GM19239 (cell line): ENCODE data around the gene CPNE7.
"Not testable (repeated sequence)": the region's sequence is repeated elsewhere in the genome, so short reads cannot be mapped to it uniquely, and the experiment has no call there.

Experiments
- DNase-seq: peaks from one replicate; pipeline ENCODE4 v3.0.0; 2011; ENCODE audit warnings: low spot score; ENCODE audit not compliant: insufficient read length
- FAIRE-seq: peaks from 2 replicates; lab custom pipeline; 2011; peaks lifted over from hg19 to GRCh38; lab: Jason Lieb, UNC

Gene CPNE7

DNA sequence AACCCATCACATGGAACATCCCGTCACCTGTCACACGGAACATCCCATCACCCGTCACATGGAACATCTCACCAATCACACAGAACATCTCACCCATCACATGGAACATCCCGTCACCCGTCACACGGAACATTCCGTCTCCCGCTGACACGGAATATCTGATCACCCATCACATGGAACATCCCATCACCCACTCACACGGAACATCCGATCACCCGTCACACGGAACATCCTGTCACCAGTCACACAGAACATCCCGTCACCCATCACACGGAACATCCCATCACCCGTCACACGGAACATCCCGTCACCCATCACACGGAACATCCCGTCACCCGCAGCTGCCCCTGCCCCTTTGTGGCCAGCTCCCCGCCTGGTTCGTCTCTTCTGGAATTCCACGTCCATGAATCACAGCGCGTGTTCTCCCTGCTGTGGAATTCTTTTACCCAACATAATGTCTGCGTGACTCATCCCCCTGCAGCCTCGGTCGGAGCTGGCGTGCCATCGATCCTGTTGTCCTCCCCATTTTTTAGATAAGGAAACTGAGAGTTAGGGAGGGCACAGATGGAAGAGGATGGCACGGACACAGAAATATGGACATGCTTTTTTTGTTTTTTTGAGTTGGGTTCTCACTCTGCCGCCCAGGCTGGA lies 5.6 kb downstream of the CPNE7 start:
- FAIRE-seq (no peak), DNase-seq (no peak)

DNA sequence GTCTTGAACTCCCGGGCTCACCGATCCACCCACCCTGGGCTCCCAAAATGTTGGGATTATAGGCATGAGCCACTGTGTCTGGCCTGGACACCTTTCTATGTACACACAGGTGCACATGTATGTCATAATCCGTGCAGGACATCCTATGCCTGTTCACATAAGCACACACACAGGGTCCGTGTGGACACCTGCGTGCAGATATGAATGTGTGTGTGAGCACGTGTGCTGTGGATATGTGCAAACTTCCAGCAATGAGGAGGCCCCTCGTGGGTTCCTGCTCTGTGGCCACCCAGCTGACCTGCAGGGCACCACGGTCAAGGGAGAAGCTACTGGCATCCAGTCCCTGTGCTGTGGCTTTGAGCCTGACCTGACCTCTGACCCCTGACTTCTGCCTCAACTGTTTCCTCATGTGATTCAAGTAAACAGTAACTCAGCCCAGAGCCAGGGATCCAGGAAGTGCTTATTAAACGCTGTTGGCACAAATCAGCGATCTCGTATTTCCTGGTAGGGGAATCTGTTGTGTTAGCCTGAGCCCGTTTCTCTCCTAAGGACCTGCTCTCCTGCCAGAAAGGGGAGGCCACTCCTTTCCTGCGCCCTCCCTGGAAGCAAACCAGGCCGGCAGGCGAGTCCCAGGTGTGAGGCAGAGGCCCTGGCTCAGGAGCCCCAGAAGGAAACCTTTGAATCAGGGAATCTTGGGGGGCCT lies 6.5 kb downstream of the CPNE7 start:
- DNase-seq (no peak), FAIRE-seq (no peak)

DNA sequence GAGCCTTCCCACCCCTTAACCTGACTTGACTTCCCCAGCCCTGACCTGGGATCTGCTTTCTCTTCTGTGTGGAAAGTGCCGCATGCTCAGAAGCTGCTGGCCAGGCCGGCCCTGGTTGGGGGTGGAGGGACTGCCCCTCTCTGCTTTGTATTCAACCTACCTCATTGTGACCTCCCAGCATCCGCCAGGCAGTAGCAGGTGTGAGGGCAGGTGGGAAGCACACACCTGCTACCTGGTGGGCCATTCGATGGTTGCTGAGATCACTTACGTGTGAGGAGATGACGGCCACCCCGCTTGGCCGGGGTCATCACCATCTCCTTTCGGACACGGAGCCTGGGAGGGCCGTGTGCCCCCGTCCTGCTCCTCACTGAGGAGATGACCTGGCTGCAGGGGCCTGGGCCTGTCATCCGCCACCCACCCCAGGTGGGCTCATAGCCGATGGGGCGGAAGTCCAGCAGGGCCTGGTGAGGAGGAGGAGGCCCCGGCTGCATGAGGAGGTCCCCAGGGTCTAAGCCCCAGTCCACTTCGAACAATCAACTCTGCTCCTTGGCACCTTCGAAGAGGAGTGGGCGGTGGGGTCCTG lies 7.1 kb downstream of the CPNE7 start:
- FAIRE-seq (no peak), DNase-seq (no peak)

DNA sequence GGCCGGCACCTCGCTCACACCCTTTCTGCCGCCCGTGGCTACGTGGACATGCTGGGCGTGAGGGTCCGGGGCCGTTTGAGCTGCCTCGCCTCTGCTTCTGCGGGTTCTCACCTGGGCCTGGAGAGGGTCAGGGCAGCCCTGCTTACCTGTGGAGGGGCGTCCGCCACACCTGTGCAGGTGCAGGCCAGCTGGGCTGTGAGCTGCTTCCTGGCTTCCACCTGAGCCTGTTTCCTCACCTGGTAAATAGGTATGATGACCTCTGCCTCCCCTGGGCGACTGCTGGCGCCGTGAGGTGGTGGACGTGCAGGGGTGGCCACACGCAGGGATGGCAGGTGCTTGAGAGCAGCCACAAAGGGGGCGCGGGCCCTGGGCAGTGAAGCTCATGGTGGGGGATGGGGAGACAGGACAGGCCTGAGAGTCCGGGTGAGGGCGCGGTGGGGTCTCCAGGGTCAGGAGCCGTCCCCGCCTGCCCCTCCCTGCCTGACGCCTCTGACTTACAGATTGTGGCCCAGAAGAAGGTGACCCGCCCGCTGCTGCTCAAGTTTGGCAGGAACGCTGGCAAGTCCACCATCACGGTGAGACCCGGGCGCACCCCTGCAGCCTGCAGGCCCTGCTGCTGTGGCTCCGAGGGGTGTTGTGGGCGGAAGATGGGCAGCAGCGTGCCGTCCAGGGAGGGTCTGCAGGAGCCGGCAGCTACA lies 7.8 kb downstream of the CPNE7 start:
- DNase-seq (no peak), FAIRE-seq (no peak)

DNA sequence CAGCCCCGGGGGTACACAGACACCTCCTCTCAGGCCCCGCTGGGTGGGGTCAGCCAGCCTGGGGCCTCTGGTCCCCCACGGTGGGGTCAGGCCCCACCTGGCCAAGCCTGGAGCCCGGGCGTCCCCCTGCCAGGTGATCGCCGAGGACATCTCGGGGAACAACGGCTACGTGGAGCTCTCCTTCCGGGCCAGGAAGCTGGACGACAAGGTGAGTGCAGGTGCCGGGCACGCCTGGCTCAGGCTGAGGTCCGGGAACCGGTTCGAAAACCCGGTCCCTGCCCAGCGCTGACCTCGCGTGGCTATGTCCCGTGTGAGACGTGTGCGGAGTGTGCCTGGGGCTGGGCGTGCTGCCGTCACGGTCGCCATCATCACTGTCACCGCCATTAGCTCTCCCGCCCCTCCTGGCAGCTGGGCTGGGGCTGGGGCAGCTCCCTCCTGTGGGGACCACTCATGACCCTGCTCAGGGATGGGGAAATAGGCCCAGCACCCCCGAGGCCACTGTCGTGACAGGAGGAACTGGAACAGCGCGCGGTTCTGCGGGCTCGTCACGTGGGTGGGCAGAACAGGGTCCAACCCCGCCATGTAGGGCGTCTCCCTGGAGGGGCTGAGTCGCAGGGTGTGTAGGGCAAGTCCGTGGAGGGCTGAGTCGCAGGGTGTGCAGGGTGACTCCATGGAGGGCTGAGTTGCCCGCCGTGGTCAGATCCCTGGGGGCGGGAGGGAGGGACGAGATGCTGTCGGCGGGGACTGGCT lies 8.5 kb downstream of the CPNE7 start:
- DNase-seq, result no peak
- FAIRE-seq, result no peak

DNA sequence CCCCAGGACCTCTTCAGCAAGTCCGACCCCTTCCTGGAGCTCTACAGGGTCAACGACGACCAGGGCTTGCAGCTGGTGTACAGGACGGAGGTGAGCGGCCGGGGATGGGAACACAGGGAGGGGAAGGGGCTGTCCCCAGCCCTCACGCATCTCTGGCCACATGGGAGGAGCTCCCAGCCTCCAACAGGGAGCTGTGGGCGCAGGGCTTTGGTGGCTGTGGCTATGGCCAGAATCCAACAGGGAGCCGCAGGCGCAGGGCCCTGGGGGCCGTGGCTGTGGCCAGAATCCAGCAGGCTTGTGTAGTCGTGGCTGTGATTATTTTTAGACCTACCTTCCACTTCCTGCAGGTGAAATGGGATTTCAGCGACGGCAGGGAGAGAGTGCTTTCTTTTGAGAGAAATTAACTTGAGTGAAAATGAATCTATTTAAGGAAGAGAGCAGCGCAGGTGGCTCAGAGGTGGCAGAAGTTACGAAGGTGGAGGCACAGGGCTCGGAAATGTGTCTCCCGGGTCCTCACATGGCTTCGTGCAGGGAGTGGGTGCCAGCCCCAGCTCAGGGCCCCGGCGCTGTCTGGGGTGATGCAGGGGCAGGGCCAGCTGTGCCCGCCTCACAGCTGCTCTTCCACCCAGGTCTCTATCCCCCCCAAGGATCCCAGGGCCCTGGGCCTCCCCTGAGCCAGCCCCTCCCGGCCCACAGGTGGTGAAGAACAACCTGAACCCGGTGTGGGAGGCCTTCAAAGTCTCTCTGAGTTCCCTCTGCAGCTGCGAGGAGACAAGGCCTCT lies 9.4 kb downstream of the CPNE7 start:
- no peak for FAIRE-seq
- DNase-seq, result no peak

DNA sequence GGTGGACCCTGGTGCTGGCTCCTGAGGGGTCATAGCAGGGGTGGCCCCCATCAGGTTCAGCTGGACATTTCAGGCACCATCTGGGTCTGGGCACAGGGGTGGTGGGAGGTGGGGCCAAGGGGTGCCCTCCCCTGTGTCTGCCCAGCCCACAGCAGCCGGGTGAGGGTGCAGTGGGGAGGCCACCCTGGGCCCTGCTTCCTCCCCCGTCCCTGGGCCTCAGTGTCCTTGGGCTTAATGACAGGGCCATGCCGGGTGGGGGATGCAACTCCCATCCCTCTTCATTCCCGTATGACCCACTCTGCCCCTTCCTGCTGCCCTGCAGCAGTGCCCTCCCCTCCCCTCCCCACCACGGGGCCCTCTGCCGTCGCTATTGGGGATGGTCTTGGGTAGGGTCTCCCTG lies 10.7 kb downstream of the CPNE7 start:
- FAIRE-seq, result no peak
- no peak for DNase-seq

DNA sequence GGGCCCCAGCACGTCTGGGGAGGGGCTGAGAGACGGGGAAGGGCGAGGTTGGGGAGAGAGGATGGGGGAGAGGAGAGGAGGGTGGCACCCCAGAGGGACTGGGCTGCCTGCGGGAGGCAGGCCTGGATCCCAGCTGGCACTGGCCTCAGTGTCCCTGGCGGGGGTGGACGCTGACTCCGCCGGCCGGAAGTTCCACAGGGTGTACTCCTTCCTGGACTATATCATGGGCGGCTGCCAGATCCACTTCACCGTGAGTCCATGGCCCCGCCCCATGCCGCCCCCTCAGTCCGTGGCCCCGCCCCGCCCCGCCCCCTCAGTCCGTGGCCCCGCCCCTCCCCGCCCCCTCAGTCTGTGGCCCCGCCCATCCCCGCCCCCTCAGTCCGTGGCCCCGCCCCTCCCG lies 11.3 kb downstream of the CPNE7 start:
- DNase-seq (no peak), FAIRE-seq (no peak)

DNA sequence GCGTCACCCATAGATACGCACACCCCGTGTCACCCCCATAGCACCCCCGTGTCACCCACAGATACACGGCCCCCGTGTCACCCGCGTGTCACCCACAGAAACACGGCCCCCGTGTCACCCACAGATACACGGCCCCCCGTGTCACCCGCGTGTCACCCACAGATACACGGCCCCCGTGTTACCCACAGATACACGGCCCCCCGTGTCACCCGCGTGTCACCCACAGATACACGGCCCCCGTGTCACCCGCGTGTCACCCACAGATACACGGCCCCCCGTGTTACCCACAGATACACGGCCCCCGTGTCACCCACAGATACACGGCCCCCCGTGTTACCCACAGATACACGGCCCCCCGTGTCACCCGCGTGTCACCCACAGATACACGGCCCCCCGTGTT lies 12.1 kb downstream of the CPNE7 start:
- not testable (repeated sequence) for FAIRE-seq, DNase-seq

DNA sequence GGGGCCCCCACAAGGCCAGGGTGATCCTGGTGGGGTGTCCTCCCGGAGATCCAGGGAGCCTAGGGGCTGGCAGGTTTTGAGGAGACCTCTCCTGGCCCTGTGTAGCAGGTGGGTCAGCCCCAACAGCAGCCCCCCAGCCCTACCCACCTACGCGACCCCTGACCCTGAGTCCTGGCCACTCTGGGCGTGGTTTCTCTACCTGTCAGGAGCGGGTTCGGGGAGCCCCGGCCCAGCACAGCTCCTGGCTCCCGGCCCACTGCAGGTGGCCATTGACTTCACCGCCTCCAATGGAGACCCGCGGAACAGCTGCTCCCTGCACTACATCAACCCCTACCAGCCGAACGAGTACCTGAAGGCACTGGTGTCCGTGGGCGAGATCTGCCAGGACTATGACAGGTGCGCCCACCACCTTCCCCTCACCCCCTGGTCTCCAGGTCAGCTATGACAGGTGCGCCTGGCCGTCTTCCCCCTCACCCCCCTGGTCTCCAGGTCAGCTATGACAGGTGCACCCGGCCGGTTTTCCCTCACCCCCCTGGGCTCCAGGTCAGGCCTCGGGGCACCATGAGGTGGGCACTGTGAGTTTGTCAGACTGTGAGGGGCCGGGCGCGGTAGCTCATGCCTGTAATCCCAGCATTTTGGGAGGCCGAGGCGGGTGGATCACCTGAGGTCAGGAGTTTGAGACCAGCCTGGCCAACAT lies 13.0 kb downstream of the CPNE7 start:
- FAIRE-seq (no peak), DNase-seq (no peak)

DNA sequence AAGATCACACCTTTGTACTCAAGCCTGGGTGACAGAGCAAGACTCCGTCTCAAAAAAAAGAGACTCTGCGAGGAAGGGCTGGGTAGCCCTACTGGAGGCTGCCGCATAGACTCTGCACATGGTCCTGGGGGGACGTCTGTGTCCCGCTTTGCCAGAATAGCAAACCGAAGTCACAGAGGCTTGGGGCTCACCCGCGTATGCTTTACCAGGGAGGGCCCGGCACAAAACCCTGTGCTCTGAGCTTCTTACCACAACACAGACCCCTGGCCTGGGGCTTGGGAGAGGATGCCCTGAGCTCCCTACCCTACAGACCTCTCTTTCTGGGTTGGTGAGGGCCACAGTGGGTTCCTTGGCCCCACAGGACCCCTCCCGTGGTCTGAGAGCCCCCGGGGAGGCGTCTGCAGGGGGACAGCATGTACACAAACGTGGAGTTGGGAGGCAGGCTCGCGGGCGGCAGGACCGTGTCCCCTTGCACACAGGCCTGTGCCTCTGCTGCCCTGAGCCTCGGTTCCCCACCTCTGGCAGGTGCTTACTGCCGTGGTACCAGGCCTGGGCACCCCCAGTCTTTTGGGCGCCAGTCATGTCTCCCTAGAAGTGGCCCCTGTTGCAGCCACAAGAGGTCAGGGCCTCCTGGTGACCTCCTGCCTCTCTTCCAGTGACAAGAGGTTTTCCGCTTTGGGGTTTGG lies 13.8 kb downstream of the CPNE7 start:
- DNase-seq, result no peak
- no peak for FAIRE-seq

DNA sequence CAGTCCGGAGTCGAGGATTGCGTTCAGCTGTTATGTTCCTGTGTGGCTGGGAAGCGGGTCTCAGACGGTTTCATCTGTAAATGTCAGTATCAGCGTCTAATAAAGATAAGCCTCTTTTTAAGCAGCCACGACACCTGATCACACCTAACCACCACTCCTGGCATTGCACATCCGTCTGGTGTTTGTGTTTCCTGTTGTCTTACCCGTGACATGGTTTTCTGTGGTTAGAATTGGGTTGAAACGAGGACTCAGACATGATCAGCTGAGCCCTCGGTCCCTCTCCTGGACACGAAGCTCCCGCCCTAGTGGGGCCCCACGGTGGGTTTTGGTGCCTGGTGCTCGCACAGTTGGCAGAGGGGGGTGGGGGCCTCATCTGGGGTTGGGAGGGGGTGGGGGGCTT lies 18.3 kb downstream of the CPNE7 start:
- DNase-seq (no peak), FAIRE-seq (no peak)

DNA sequence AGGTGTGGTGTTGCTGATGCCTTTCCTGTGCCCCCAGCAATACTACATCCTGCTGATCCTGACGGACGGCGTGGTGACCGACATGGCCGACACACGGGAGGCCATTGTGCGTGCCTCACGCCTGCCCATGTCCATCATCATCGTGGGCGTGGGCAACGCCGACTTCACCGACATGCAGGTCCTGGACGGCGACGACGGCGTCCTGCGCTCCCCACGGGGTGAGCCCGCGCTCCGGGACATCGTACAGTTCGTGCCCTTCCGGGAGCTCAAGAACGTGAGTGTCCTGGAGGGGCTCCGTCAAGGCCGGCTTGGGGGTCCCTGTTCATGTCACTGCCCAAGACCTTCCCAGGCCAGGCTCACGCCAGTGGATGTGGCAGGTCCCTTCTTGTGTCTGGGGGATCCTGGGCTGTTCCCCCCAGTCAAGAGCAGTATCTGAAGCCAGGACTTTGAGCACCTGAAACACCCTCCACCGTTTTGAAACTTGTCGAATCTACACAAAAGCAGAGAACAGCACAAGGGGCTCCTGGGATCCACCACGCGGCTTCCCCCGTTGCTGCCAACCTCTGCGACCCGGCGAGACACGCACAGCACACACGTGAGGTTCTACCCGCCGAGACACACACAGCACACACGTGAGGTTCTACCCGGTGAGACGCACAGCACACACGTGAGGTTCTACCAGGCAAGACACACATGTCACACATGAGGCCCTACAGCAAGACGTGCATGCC lies 19.9 kb downstream of the CPNE7 start:
- FAIRE-seq, result no peak
- DNase-seq, result no peak

DNA sequence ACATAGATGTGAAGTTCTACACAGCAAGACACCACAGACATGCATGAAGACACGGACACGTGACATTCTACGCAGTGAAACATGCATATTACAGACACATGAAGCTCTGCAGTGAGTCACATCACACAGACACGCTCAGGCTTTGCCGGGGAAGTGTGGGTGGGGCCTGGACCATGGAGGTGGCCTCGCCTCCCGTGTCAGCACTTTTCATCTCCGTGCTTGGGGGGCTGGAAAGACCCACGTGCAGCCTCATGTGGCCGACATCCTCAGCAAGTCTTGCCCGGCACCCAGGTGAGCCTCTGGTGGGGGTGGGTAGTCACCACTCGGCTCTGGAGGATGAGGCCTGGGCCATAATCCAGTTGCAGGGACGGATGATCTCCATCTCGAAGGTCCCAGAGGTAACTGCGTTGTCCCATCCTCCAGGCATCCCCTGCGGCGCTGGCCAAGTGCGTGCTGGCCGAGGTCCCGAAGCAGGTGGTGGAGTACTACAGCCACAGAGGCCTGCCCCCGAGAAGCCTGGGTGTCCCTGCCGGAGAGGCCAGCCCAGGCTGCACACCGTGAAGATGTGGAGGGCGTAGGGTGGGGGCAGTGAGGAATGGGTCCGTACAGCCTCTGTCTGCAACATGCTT lies 20.6 kb downstream of the CPNE7 start:
- FAIRE-seq (no peak), DNase-seq (no peak)

DNA sequence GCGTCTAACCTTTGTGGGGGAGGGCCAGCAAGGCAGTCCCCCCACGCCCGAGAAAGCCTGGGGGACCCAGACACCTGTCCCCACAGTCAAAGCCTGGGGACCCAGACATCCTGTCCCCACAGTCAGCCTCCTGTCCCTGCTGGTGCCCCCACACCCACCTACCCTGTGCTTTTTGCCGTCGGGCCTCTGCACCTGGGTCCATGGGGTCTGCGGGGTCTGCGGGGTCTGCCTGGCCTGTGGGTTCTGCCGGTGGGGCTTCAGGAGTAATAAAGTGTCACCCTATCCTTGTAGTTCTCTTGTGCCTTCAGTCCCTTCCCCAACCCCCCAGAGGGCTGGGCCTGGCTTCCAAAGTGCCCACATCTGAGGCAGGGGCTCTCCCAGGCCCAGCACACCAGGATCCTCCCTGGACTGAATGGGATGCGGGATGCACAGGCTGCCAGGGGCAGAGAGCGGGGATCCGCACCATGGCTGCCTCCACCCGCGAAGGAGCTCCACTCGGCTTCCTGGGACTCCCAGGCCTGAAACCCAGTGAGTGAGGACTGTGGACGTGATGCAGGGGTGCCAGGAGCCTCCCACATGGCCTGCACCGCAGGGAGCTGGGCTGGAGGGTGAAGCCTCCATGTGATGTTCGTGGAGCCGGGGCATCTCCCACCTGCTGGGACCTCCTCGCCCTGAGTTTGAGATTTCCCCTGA lies 21.5 kb downstream of the CPNE7 start:
- no peak for DNase-seq

DNA sequence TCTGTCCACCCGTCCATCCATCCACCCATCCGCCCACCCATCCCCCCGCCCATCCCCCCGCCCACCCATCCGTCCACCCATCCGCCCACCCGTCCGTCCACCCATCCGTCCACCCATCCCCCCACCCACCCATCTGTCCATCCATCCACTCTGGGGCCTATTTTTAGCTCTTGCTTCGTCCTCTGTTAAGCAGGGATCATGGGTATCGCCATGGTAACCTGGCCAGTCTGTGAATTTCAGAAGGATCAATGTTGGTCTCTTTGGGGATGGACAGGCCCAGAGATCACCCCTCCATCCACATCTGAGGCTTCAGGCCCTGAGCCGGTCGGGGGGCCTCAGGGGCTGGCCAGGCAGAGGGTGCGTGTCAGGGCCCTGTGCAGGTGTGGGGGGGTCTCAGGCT lies 22.6 kb downstream of the CPNE7 start:
- FAIRE-seq, result no peak
- no peak for DNase-seq

More for the DNA sequence above, 21.5 kb downstream of the CPNE7 start:
- no peak for FAIRE-seq

DNA sequence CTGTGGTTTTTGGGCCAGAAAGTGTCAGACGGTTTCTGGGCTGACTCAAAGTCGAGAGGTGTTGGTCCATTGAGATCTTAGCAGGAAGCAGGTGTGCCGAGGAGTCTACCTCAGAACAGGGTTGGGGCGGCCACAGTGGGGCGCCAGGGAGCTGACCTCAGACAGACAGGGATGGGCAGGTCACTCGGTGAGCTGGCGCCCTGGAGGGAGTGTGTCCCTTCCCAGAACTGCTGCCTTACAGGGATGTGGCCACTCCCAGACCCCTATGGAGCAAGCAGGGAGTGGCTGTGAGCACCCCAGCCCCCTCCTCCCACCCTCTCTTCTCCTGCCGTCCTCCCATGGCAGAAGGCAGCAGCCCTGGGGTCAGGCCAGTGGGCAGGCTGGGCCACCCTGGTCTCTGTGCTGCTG lies 23.9 kb downstream of the CPNE7 start:
- no peak for DNase-seq
- no peak for FAIRE-seq
